Measurements from ENCODE around the gene PLCD3. TPM values are rescaled to one million over a fixed set of nuclear protein-coding genes. Genes with fewer than 3 reads are reported as not detected.

The PLCD3 gene
- total RNA-seq, 2 donors from 2014 or later: 34.8 to 42.9 TPM

- Histone ChIP-seq H3K27me3 (ENCODE audit: control insufficient read depth, insufficient read depth, low read length, poor library complexity, severe bottlenecking) (no peaks in the 10 kb centered on the region), H3K9ac (ENCODE audit: extremely low read depth, low read length, poor library complexity, severe bottlenecking) (no peak overlapping the region), H3K4me3 (ENCODE audit: low read length) (no peak overlapping the region), H3K4me1 (ENCODE audit: control insufficient read depth, insufficient read depth, low read length) (no peaks in the 10 kb centered on the region), H3K27ac (ENCODE audit: low read depth, low read length) (peak overlapping the region; percentile 73), H3K9me3 (ENCODE audit: control insufficient read depth, low read length) (no peaks in the 10 kb centered on the region), H3K36me3 (ENCODE audit: control insufficient read depth, insufficient read depth, low read length) (peaks cover 19% of the 10 kb centered on the region)
- no peaks in the 10 kb centered on the region for H3K27me3 Mint-ChIP-seq (ENCODE audit: insufficient read depth)
- 88 to 93% methylated on average over 11 to 16 of the region's 16 CpGs for WGBS, 2 experiments (ENCODE audit: insufficient coverage in 1 of 2, insufficient read length in 1 of 2)
- no peaks in the 10 kb centered on the region for H3K9me3 Mint-ChIP-seq
- H3K27ac Mint-ChIP-seq: peak overlapping the region; percentile 30
- H3K4me1 Mint-ChIP-seq: no peaks in the 10 kb centered on the region
- peak; percentile 59 for DNase-seq
- H3K36me3 Mint-ChIP-seq (ENCODE audit: low read depth): peaks cover 14% of the 10 kb centered on the region
- H3K4me3 Mint-ChIP-seq: no peak overlapping the region
- TF ChIP-seq, protein P1, sequence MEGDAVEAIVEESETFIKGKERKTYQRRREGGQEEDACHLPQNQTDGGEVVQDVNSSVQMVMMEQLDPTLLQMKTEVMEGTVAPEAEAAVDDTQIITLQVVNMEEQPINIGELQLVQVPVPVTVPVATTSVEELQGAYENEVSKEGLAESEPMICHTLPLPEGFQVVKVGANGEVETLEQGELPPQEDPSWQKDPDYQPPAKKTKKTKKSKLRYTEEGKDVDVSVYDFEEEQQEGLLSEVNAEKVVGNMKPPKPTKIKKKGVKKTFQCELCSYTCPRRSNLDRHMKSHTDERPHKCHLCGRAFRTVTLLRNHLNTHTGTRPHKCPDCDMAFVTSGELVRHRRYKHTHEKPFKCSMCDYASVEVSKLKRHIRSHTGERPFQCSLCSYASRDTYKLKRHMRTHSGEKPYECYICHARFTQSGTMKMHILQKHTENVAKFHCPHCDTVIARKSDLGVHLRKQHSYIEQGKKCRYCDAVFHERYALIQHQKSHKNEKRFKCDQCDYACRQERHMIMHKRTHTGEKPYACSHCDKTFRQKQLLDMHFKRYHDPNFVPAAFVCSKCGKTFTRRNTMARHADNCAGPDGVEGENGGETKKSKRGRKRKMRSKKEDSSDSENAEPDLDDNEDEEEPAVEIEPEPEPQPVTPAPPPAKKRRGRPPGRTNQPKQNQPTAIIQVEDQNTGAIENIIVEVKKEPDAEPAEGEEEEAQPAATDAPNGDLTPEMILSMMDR (conservative IDR thresholded peaks at IDR 0.05): no peak
Measured at GRCh38 chr17:45110676-45111611, 21.4 kb downstream of the PLCD3 start.

GRCh38 chr17:45108595-45109521 lies 23.5 kb downstream of the PLCD3 start:
- Histone ChIP-seq H3K27me3 (ENCODE audit: control insufficient read depth, insufficient read depth, low read length, poor library complexity, severe bottlenecking) (no peaks in the 10 kb centered on the region), H3K9me3 (ENCODE audit: control insufficient read depth, low read length) (no peaks in the 10 kb centered on the region), H3K9ac (ENCODE audit: extremely low read depth, low read length, poor library complexity, severe bottlenecking) (no peak overlapping the region), H3K4me3 (ENCODE audit: low read length) (no peak overlapping the region), H3K36me3 (ENCODE audit: control insufficient read depth, insufficient read depth, low read length) (peaks cover 38% of the 10 kb centered on the region), H3K27ac (ENCODE audit: low read depth, low read length) (peak overlapping the region; percentile 12), H3K4me1 (ENCODE audit: control insufficient read depth, insufficient read depth, low read length) (no peaks in the 10 kb centered on the region)
- no peaks in the 10 kb centered on the region for H3K27me3 Mint-ChIP-seq (ENCODE audit: insufficient read depth)
- H3K4me3 Mint-ChIP-seq: no peak overlapping the region
- DNase-seq: no peak
- peaks cover 30% of the 10 kb centered on the region for H3K36me3 Mint-ChIP-seq (ENCODE audit: low read depth)
- H3K4me1 Mint-ChIP-seq: no peaks in the 10 kb centered on the region
- whole genome bisulfite sequencing, 2 experiments (ENCODE audit: insufficient coverage in 1 of 2, insufficient read length in 1 of 2): 90 to 94% methylated on average over 7 to 12 of the region's 12 CpGs
- H3K27ac Mint-ChIP-seq: peak overlapping the region; percentile 74
- no peaks in the 10 kb centered on the region for H3K9me3 Mint-ChIP-seq
- TF ChIP-seq, protein P1 (conservative IDR thresholded peaks at IDR 0.05): no peak

DNA sequence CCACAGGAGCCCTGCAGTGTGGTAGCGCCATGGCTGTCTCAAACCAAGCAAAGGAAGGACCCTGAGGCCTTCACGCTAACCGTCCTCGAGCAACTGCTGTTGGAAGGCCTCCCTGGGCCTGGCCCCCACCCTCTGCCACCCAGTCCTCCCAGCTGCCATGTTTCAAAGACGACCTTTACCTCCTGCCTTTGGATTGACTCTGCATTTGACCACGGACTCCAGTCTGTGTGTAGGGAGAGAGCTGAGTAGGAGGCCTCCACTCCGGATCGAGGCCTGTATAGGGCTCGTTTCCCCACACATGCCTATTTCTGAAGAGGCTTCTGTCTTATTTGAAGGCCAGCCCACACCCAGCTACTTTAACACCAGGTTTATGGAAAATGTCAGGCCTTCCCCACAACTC lies 24.3 kb downstream of the PLCD3 start:
- H3K9me3 Mint-ChIP-seq: no peaks in the 10 kb centered on the region
- no peaks in the 10 kb centered on the region for H3K27me3 Mint-ChIP-seq (ENCODE audit: insufficient read depth)
- TF ChIP-seq, protein P1 (conservative IDR thresholded peaks at IDR 0.05): no peak
- no peaks in the 10 kb centered on the region for H3K4me1 ChIP-seq (ENCODE audit: control insufficient read depth, insufficient read depth, low read length)
- no peaks in the 10 kb centered on the region for H3K4me1 Mint-ChIP-seq
- peaks cover 46% of the 10 kb centered on the region for H3K36me3 ChIP-seq (ENCODE audit: control insufficient read depth, insufficient read depth, low read length)
- no peaks in the 10 kb centered on the region for H3K9me3 ChIP-seq (ENCODE audit: control insufficient read depth, low read length)
- H3K9ac ChIP-seq (ENCODE audit: extremely low read depth, low read length, poor library complexity, severe bottlenecking): no peak overlapping the region
- H3K27ac ChIP-seq (ENCODE audit: low read depth, low read length): no peak overlapping the region
- H3K4me3 ChIP-seq (ENCODE audit: low read length): no peak overlapping the region
- H3K4me3 Mint-ChIP-seq: no peak overlapping the region
- no peaks in the 10 kb centered on the region for H3K27me3 ChIP-seq (ENCODE audit: control insufficient read depth, insufficient read depth, low read length, poor library complexity, severe bottlenecking)
- no peak for DNase-seq
- peaks cover 37% of the 10 kb centered on the region for H3K36me3 Mint-ChIP-seq (ENCODE audit: low read depth)
- 94 to 100% methylated on average over 6 to 9 of the region's 9 CpGs for WGBS, 2 experiments (ENCODE audit: insufficient coverage in 1 of 2, insufficient read length in 1 of 2)
- peak overlapping the region; percentile 74 for H3K27ac Mint-ChIP-seq

Data from endodermal cell (in vitro differentiated cells).